Panc1 (cell line): ENCODE results near the gene SNX3.
"Not testable (repeated sequence)": the region's sequence is repeated elsewhere in the genome, so short reads cannot be mapped to it uniquely, and the experiment has no call there.

Experiments used
- POLR2AphosphoS5 ChIP-seq: IDR thresholded peaks from 2 replicates; pipeline ENCODE4 v1.6.1; 2012; ENCODE audit warnings: mild to moderate bottlenecking, low read depth, low read length, moderate library complexity
- TCF7L2 ChIP-seq: IDR thresholded peaks from 2 replicates; pipeline ENCODE4 v1.6.1; 2011; ENCODE audit warnings: mild to moderate bottlenecking, low read depth, low read length, inconsistent platforms
- TF ChIP-seq, protein P1 (sequence below): fragments of 450-650 bp; IDR thresholded peaks from 2 replicates; pipeline ENCODE4 v1.5.1; 2017; ENCODE audit warnings: mild to moderate bottlenecking
- TF ChIP-seq, protein P2 (sequence below), 2 experiments: IDR thresholded peaks; 2 replicates each; pipeline ENCODE4 v1.6.1; 2011 to 2012; ENCODE audit warnings: low read depth in 2 of 2, control low read depth in 1 of 2, low read length in 1 of 2, mild to moderate bottlenecking in 1 of 2, moderate library complexity in 1 of 2; ENCODE audit not compliant: insufficient read depth in 1 of 2

DNA sequence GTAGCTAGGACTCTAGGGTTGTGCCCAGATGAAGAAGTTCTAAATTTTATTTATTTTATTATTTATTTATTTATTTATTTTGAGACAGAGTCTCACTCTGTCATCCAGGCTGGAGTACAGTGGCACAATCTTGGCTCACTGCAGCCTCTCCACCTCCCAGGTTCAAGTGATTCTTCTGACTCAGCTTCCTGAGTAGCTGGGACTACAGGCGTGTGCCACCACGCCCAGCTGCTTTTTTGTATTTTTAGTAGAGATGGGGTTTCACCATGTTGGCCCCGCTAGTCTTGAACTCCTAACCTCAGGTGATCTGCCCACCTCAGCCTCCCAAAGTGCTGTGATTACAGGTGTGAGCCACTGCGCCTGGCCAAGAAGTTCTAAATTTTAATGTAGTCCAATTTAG, 47.8 kb upstream of the SNX3 start:
- TF ChIP-seq, protein P1, sequence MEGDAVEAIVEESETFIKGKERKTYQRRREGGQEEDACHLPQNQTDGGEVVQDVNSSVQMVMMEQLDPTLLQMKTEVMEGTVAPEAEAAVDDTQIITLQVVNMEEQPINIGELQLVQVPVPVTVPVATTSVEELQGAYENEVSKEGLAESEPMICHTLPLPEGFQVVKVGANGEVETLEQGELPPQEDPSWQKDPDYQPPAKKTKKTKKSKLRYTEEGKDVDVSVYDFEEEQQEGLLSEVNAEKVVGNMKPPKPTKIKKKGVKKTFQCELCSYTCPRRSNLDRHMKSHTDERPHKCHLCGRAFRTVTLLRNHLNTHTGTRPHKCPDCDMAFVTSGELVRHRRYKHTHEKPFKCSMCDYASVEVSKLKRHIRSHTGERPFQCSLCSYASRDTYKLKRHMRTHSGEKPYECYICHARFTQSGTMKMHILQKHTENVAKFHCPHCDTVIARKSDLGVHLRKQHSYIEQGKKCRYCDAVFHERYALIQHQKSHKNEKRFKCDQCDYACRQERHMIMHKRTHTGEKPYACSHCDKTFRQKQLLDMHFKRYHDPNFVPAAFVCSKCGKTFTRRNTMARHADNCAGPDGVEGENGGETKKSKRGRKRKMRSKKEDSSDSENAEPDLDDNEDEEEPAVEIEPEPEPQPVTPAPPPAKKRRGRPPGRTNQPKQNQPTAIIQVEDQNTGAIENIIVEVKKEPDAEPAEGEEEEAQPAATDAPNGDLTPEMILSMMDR, result not testable (repeated sequence)
- TF ChIP-seq POLR2AphosphoS5, TCF7L2: not testable (repeated sequence)
- TF ChIP-seq, protein P2, sequence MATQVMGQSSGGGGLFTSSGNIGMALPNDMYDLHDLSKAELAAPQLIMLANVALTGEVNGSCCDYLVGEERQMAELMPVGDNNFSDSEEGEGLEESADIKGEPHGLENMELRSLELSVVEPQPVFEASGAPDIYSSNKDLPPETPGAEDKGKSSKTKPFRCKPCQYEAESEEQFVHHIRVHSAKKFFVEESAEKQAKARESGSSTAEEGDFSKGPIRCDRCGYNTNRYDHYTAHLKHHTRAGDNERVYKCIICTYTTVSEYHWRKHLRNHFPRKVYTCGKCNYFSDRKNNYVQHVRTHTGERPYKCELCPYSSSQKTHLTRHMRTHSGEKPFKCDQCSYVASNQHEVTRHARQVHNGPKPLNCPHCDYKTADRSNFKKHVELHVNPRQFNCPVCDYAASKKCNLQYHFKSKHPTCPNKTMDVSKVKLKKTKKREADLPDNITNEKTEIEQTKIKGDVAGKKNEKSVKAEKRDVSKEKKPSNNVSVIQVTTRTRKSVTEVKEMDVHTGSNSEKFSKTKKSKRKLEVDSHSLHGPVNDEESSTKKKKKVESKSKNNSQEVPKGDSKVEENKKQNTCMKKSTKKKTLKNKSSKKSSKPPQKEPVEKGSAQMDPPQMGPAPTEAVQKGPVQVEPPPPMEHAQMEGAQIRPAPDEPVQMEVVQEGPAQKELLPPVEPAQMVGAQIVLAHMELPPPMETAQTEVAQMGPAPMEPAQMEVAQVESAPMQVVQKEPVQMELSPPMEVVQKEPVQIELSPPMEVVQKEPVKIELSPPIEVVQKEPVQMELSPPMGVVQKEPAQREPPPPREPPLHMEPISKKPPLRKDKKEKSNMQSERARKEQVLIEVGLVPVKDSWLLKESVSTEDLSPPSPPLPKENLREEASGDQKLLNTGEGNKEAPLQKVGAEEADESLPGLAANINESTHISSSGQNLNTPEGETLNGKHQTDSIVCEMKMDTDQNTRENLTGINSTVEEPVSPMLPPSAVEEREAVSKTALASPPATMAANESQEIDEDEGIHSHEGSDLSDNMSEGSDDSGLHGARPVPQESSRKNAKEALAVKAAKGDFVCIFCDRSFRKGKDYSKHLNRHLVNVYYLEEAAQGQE (IDR thresholded peaks at IDR 0.05; ENCODE audit: insufficient read depth in 1 of 2, low read depth in 2 of 2, low read length in 1 of 2), result not testable (repeated sequence)
